Epidermal melanocyte (primary cell): Measurements from ENCODE around the gene LRRC47.

Experiments
- DNase-seq: peaks from one replicate; pipeline ENCODE4 v3.0.0; 2011; ENCODE audit warnings: low spot score; ENCODE audit not compliant: insufficient read length

The LRRC47 gene

GRCh38 chr1:3733883-3734589, 62.3 kb downstream of the LRRC47 start:
- DNase-seq = no peak

DNA sequence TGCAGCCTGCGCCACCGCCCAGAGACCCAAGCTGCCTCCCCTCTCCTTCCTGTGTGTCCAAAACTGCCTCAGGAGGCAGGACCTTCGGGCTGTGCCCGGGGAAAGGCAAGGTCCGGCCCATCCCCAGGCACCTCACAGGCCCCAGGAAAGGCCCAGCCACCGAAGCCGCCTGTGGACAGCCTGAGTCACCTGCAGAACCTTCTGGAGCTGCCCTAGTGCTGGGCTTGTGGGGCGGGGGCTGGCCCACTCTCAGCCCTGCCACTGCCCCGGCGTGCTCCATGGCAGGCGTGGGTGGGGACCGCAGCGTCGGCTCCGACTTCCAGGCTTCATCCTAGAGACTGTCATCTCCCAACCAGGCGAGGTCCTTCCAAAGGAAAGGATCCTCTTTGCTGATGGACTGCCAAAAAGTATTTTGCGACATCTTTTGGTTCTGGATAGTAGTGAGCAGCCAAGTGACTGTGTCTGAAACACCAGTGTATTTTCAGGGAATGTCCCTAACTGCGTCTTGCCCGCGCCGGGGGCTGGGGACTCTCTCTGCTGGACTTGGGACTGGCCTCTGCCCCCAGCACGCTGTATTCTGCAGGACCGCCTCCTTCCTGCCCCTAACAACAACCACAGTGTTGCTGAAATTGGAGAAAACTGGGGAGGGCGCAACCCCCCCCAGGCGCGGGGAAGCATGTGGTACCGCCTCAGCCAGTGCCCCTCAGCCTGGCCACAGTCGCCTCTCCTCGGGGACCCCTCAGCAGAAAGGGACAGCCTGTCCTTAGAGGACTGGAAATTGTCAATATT, 63.0 kb downstream of the LRRC47 start:
- no peak for DNase-seq

GRCh38 chr1:3732434-3733093, 63.7 kb downstream of the LRRC47 start:
- DNase-seq = no peak

DNA sequence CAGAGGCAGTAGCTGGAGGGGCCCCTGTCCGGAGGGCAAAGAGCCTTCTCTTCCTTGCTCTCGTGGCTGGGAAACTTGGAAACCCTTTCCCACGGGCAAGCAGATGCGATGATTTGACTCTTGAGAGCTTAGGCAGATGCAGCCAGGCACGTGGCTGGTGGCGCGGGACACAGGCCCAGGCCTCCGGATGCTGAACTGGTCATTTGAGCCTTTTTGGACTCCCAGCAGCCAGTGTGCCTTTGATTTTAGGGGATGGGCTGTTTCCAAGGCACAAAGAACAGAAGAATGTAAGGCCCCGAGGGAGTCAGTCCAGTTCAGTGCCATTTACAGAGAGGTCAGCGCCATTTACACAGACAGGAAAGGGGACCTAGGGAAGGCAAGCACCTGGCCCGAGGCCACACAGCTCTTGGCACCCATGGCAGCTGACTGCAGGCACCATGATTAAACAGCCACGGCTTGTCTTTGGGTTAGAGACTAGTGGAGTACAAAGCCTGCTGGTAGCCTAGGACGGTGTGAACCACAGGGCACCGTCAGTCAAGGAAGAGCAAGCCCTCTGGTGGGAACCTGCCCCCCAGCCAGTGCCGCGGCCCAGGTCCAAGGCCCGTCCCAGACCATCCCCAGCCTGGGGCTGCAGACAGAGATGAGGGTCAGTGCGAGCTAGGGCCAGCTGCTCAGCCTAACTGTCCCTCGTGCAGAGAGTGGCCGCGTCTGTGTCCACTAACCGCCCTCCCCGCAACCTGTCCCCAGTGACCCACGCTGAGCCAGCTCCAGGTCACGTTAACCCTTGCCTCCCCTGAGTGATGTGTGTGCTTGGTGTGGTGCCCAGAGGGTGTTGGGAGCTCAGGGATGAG, 64.5 kb downstream of the LRRC47 start:
- DNase-seq = no peak

GRCh38 chr1:3730543-3731247, 65.6 kb downstream of the LRRC47 start:
- no peak for DNase-seq

GRCh38 chr1:3729594-3730542, 66.4 kb downstream of the LRRC47 start:
- DNase-seq = no peak
